ENCODE data around the gene ITPKC. TPM values are rescaled to one million over a fixed set of nuclear protein-coding genes. Genes with fewer than 3 reads are reported as not detected.

Gene ITPKC
- total and polyA plus RNA-seq, 10 of the 15 experiments (the other 5 are each of a cell fraction or from before 2014, with no cell fraction given), result 0.03 to 6.4 (median 3.5) TPM

- no peak for TF ChIP-seq STAT1 (conservative IDR thresholded peaks at IDR 0.05)
Observed at GRCh38 chr19:40735013-40735771, 18.3 kb downstream of the ITPKC start (continued).

GRCh38 chr19:40736661-40737060 is 19.7 kb downstream of the ITPKC start:
- WGBS (ENCODE audit: insufficient coverage, insufficient replicate concordance, low lambda C conversion rate, missing lambda C conversion rate), result 84% methylated on average over 9 of the region's 9 CpGs
- intact Hi-C loops (cut with micrococcal nuclease; ENCODE audit: unreplicated experiment), result no loop called here
- POLR2A ChIA-PET, result no interaction called here
- Histone ChIP-seq H4K20me1 (ENCODE audit: control insufficient read depth, insufficient read depth) (no peaks in the 10 kb centered on the region), H3K9ac (ENCODE audit: control insufficient read depth, insufficient read depth, low read length) (no peak overlapping the region), H3K79me2 (ENCODE audit: control insufficient read depth, insufficient read depth, low read length) (no peaks in the 10 kb centered on the region), H3K9me3 (replicated peaks; ENCODE audit: control insufficient read depth, insufficient read depth, low read length) (no peaks in the 10 kb centered on the region), H2AFZ (ENCODE audit: control insufficient read depth, low read depth, low read length) (no peak overlapping the region), H3K36me3 (ENCODE audit: control insufficient read depth in 2 of 2, insufficient read depth in 2 of 2, low read length in 1 of 2) (peaks cover 0 to 1% of the 10 kb centered on the region in 2 experiments; a peak in 3 of 4 replicates), H3K27ac (ENCODE audit: control insufficient read depth, insufficient read depth) (no peak overlapping the region), H3K4me1 (ENCODE audit: control insufficient read depth, insufficient read depth, low read length) (no peaks in the 10 kb centered on the region), H3K4me3 (no peak overlapping the region), H3K27me3 (replicated peaks in 1 of 2; ENCODE audit: control insufficient read depth in 2 of 2, insufficient read depth in 2 of 2, low read length in 1 of 2) (no peaks in the 10 kb centered on the region), H3K4me2 (ENCODE audit: control insufficient read depth, insufficient read depth) (no peak overlapping the region)
- ATAC-seq, result no peak
- no TSS peak for BruUV-seq (replicated peaks)
- SMC1A ChIA-PET (ENCODE audit: uncharacterized antibody, unreplicated experiment), result no interaction called here
- no peak for TF ChIP-seq RBBP5 (conservative IDR thresholded peaks at IDR 0.05)
- no peak for FAIRE-seq
- CTCF ChIA-PET, result no interaction called here
- RAD21 ChIA-PET (ENCODE audit: unreplicated experiment), result no interaction called here
- in situ Hi-C loops (cut with MboI), result no loop called here
- no peak for DNase-seq (ENCODE audit: low read depth, low spot score)

GRCh38 chr19:40737102-40737644 is 20.3 kb downstream of the ITPKC start:
- no peak for ATAC-seq
- H3K4me1 ChIP-seq (ENCODE audit: control insufficient read depth, insufficient read depth, low read length), result no peaks in the 10 kb centered on the region
- in situ Hi-C loops (cut with MboI) (no loop called here), intact Hi-C loops (cut with micrococcal nuclease; ENCODE audit: unreplicated experiment) (no loop called here)
- H3K36me3 ChIP-seq (ENCODE audit: control insufficient read depth in 2 of 2, insufficient read depth in 2 of 2, low read length in 1 of 2), result peaks cover 0 to 1% of the 10 kb centered on the region in 2 experiments; a peak in 3 of 4 replicates
- H3K4me3 ChIP-seq, result no peak overlapping the region
- DNase-seq (ENCODE audit: low read depth, low spot score), result no peak
- ChIA-PET RAD21 (ENCODE audit: unreplicated experiment) (no interaction called here), POLR2A (no interaction called here), CTCF (no interaction called here), SMC1A (ENCODE audit: uncharacterized antibody, unreplicated experiment) (no interaction called here)
- H3K27me3 ChIP-seq (replicated peaks in 1 of 2; ENCODE audit: control insufficient read depth in 2 of 2, insufficient read depth in 2 of 2, low read length in 1 of 2), result no peaks in the 10 kb centered on the region
- 95% methylated on average over 9 of the region's 9 CpGs for WGBS (ENCODE audit: insufficient coverage, insufficient replicate concordance, low lambda C conversion rate, missing lambda C conversion rate)
- H3K9me3 ChIP-seq (replicated peaks; ENCODE audit: control insufficient read depth, insufficient read depth, low read length), result no peaks in the 10 kb centered on the region
- no peaks in the 10 kb centered on the region for H3K79me2 ChIP-seq (ENCODE audit: control insufficient read depth, insufficient read depth, low read length)
- no TSS peak for BruUV-seq (replicated peaks)
- no peak overlapping the region for H3K9ac ChIP-seq (ENCODE audit: control insufficient read depth, insufficient read depth, low read length)
- H3K27ac ChIP-seq (ENCODE audit: control insufficient read depth, insufficient read depth), result no peak overlapping the region
- no peak for FAIRE-seq
- H2AFZ ChIP-seq (ENCODE audit: control insufficient read depth, low read depth, low read length), result no peak overlapping the region
- no peaks in the 10 kb centered on the region for H4K20me1 ChIP-seq (ENCODE audit: control insufficient read depth, insufficient read depth)
- no peak overlapping the region for H3K4me2 ChIP-seq (ENCODE audit: control insufficient read depth, insufficient read depth)
- TF ChIP-seq EGR1 (IDR thresholded peaks at IDR 0.05; ENCODE audit: borderline replicate concordance in 1 of 2, low read depth in 2 of 2, low read length in 2 of 2), result no peak
- TF ChIP-seq POLR2A (IDR thresholded peaks at IDR 0.05; ENCODE audit: low read depth, low read length), result 0 out of 2 replicates have a peak, but pooled peaks have one; percentile 16

Data from GM12878 (cell line).